K562 (cell line): ENCODE data around the gene SLC10A3. TPM values are rescaled to one million over a fixed set of nuclear protein-coding genes. Genes with fewer than 3 reads are reported as not detected.

Source experiments
- ATAC-seq: fragments of 200-7000 bp; cut with Tn5 transposase; 3 replicates; pipeline ENCODE4 v1.9.1; 2020; ENCODE audit warnings: moderate library complexity
- BruUV-seq: library from RNA; stranded (reverse); fragments of 400-500 nt; replicated peaks from 2 replicates; lab custom pipeline; 2021; lab: Mats Ljungman, UMichigan
- CTCF ChIA-PET: fragments of 300-600 bp; formaldehyde crosslinking; extraction: SDS; loops from one replicate; lab custom pipeline; 2021; ENCODE audit warnings: low intra/inter-chr PET ratio; lab: Yijun Ruan, JAX
- POLR2A ChIA-PET: fragments of 300-600, 350-650 bp; sonication (Branson Sonifier 250); formaldehyde crosslinking; extraction: SDS; loops from one replicate; lab custom pipeline; 2021; ENCODE audit warnings: antibody characterized with exemption, inconsistent platforms; lab: Yijun Ruan, JAX
- DNase-seq, 4 experiments: peaks; one replicate each; pipeline versions ENCODE4 v3.0.0 to v3.0.0-alpha.2; 2011 to 2018; ENCODE audit warnings: low spot score in 3 of 4, mixed read lengths in 3 of 4; ENCODE audit errors: extremely low read depth in 1 of 4
- FAIRE-seq: peaks from 2 replicates; lab custom pipeline; 2011; peaks lifted over from hg19 to GRCh38; lab: Jason Lieb, UNC
- H2AFZ ChIP-seq: 2 replicates; pipeline ENCODE4 v1.6.0; 2011; ENCODE audit warnings: low read depth, low read length, control low read depth, inconsistent platforms
- H3K27ac ChIP-seq: fragments of 200-600 bp; 3 replicates; pipeline ENCODE4 v1.8.0; 2011; ENCODE audit warnings: low read depth, mild to moderate bottlenecking, control low read depth, inconsistent platforms, low read length, moderate library complexity, mixed read lengths; ENCODE audit errors: extremely low read depth
- H3K27me3 ChIP-seq, 2 experiments: fragments of 300-600 bp in 1 of 2; 2 replicates in 1 of 2; 3 replicates in 1 of 2; pipeline versions ENCODE4 v1.6.0 to v1.8.0; 2011; ENCODE audit warnings: inconsistent platforms in 2 of 2, low read length in 2 of 2, mild to moderate bottlenecking in 1 of 2, mixed read lengths in 1 of 2, moderate library complexity in 1 of 2; ENCODE audit not compliant: control insufficient read depth in 2 of 2, insufficient read depth in 2 of 2
- H3K36me3 ChIP-seq: fragments of 300-600 bp; 3 replicates; pipeline ENCODE4 v1.8.0; 2011; ENCODE audit warnings: mild to moderate bottlenecking, low read length, inconsistent platforms; ENCODE audit not compliant: control insufficient read depth, insufficient read depth
- H3K4me1 ChIP-seq, 2 experiments: fragments of 200-600 bp in 1 of 2; replicated peaks in 1 of 2; 2 replicates in 1 of 2; 3 replicates in 1 of 2; pipeline versions ENCODE4 v1.5.1 to v1.8.0; 2011; ENCODE audit warnings: inconsistent platforms in 2 of 2, low read length in 2 of 2, mild to moderate bottlenecking in 1 of 2, mixed read lengths in 1 of 2, moderate library complexity in 1 of 2; ENCODE audit not compliant: control insufficient read depth in 2 of 2, insufficient read depth in 2 of 2
- H3K4me2 ChIP-seq: 2 replicates; pipeline ENCODE4 v1.6.1; 2011; ENCODE audit warnings: low read length, control low read depth, inconsistent platforms, mixed read lengths; ENCODE audit not compliant: insufficient read depth
- H3K4me3 ChIP-seq: fragments of 200-600 bp; sonication (generic), shearing (Covaris generic); 2 replicates; pipeline ENCODE4 v1.5.1; 2016; ENCODE audit warnings: control low read depth, inconsistent platforms
- H3K79me2 ChIP-seq: fragments of 200-600 bp; 3 replicates; pipeline ENCODE4 v1.8.0; 2011; ENCODE audit warnings: low read length, inconsistent platforms; ENCODE audit not compliant: control insufficient read depth, insufficient read depth
- H3K9ac ChIP-seq, 2 experiments: 2 replicates each; pipeline versions ENCODE4 v1.6.0 to v1.6.1; 2011; ENCODE audit warnings: low read depth in 2 of 2, low read length in 2 of 2, control low read depth in 1 of 2, inconsistent platforms in 1 of 2, mild to moderate bottlenecking in 1 of 2, mixed read lengths in 1 of 2; ENCODE audit not compliant: insufficient read depth in 1 of 2
- H3K9me1 ChIP-seq: one replicate; pipeline ENCODE4 v1.6.0; 2011; ENCODE audit warnings: inconsistent platforms, mild to moderate bottlenecking, low read length, moderate library complexity; ENCODE audit not compliant: control insufficient read depth, insufficient read depth
- H3K9me3 ChIP-seq: replicated peaks from 2 replicates; pipeline ENCODE4 v1.5.1; 2011; ENCODE audit warnings: low read depth, low read length, inconsistent platforms; ENCODE audit not compliant: control insufficient read depth, insufficient read depth
- H4K20me1 ChIP-seq: replicated peaks from 2 replicates; pipeline ENCODE4 v1.6.1; 2011; ENCODE audit warnings: low read length, inconsistent platforms, mixed read lengths; ENCODE audit not compliant: control insufficient read depth, insufficient read depth
- ELK1 ChIP-seq: sonication (generic); formaldehyde crosslinking; IDR thresholded peaks from 2 replicates; pipeline ENCODE4 v1.8.1; 2022; ENCODE audit warnings: missing genetic modification reagents
- GTF2B ChIP-seq: IDR thresholded peaks from 2 replicates; pipeline ENCODE4 v1.6.1; 2011; ENCODE audit not compliant: insufficient read length; ENCODE audit errors: extremely low read depth
- KAT8 ChIP-seq: fragments of 450-650 bp; IDR thresholded peaks from 2 replicates; pipeline ENCODE4 v1.6.1; 2016; ENCODE audit warnings: low read depth, mild to moderate bottlenecking
- LEF1 ChIP-seq: fragments of 450-650 bp; IDR thresholded peaks from 2 replicates; pipeline ENCODE4 v1.6.1; 2016; ENCODE audit warnings: mild to moderate bottlenecking
- MBD2 ChIP-seq: sonication (generic); IDR thresholded peaks from 2 replicates; pipeline ENCODE4 v1.6.1; 2016; ENCODE audit warnings: low read depth, borderline replicate concordance
- MLX ChIP-seq, 2 experiments: fragments of 450-650 bp in 1 of 2; sonication (generic) in 1 of 2; formaldehyde crosslinking; conservative IDR thresholded peaks; 2 replicates each; pipeline versions ENCODE4 v1.4.0 to v1.8.1; 2020 to 2022; ENCODE audit warnings: mild to moderate bottlenecking in 1 of 2, missing genetic modification reagents in 1 of 2
- NR2C2 ChIP-seq, 2 experiments: fragments of 200-800 bp in 1 of 2; sonication (Bioruptor generic) in 1 of 2; sonication (generic) in 1 of 2; formaldehyde crosslinking in 1 of 2; IDR thresholded peaks; 2 replicates each; pipeline versions ENCODE4 v1.6.1 to v1.8.0; 2016 to 2022; ENCODE audit warnings: mild to moderate bottlenecking in 1 of 2, missing compliant biosample characterization in 1 of 2, missing genetic modification characterization in 1 of 2, missing genetic modification reagents in 1 of 2
- PHF20 ChIP-seq: fragments of 450-650 bp; IDR thresholded peaks from 2 replicates; pipeline ENCODE4 v1.6.1; 2018; ENCODE audit not compliant: partially characterized antibody
- PPARD ChIP-seq: fragments of 250-450 bp; sonication (Bioruptor Pico); IDR thresholded peaks from 2 replicates; pipeline ENCODE4 v1.8.0; 2022; ENCODE audit warnings: inconsistent platforms, mild to moderate bottlenecking, moderate library complexity
- SRF ChIP-seq, 2 experiments: fragments of 250-450, 450-650 bp in 1 of 2; sonication (Bioruptor Pico) in 1 of 2; sonication (generic) in 1 of 2; formaldehyde crosslinking; IDR thresholded peaks; 2 replicates each; pipeline versions ENCODE4 v1.5.0 to v1.5.1; 2020 to 2022; ENCODE audit warnings: mild to moderate bottlenecking in 1 of 2, missing genetic modification reagents in 1 of 2
- TEAD1 ChIP-seq, 2 experiments: fragments of 450-650 bp in 1 of 2; sonication (generic) in 1 of 2; formaldehyde crosslinking; IDR thresholded peaks; 2 replicates each; pipeline versions ENCODE4 v1.4.0 to v1.8.0; 2020 to 2022; ENCODE audit warnings: mild to moderate bottlenecking in 2 of 2, missing genetic modification reagents in 1 of 2
- ZNF592 ChIP-seq: fragments of 450-650 bp; IDR thresholded peaks from 2 replicates; pipeline ENCODE4 v1.6.1; 2017; ENCODE audit warnings: antibody characterized with exemption, mild to moderate bottlenecking
- ZNF668 ChIP-seq: fragments of 250-450 bp; sonication (Bioruptor Pico); IDR thresholded peaks from 2 replicates; pipeline ENCODE4 v1.8.0; 2022; ENCODE audit warnings: mild to moderate bottlenecking, inconsistent platforms
- WGBS: fragments of 100-300 bp; shearing (Covaris generic); methylation state at CpG from one replicate; pipeline ENCODE4 v1.1.6; 2016; ENCODE audit warnings: low coverage, mixed read lengths; ENCODE audit not compliant: insufficient coverage; ENCODE audit errors: missing lambda C conversion rate; 5-methylcytosine and 5-hydroxymethylcytosine counted together
- in situ Hi-C: fragments of 300-500 bp; cut with MboI; formaldehyde crosslinking; loops from 4 replicates; pipeline ENCODE4 v1.15.0; 2018; ENCODE audit warnings: inconsistent platforms, mixed read lengths
- intact Hi-C: fragments of 100-400 bp; cut with micrococcal nuclease; formaldehyde crosslinking; loops from 2 replicates; pipeline ENCODE4 v1.14.2; 2022
- polyA plus RNA-seq, 8 experiments: library from polyadenylated mRNA; depleted of rRNA in 4 of 8; stranded (reverse) in 5 of 8; unstranded in 3 of 8; fragments of >200 nt; fragmentation: Nextera tagmentation in 2 of 8; fragmentation: Illumina TruSeq in 1 of 8; extraction: Ambion mirVana in 2 of 8; extraction: Trizol in 1 of 8; gene quantifications; 2 replicates each; pipeline versions ENCODE4 v1.2.1 to v1.2.3, GENCODE V29; 2011 to 2014; ENCODE audit warnings: inconsistent platforms in 1 of 8, missing spikeins in 1 of 8
- total RNA-seq, 7 experiments: library from RNA; depleted of rRNA in 6 of 7; stranded (reverse); fragments of >200 nt in 6 of 7; fragmentation: Illumina TruSeq in 2 of 7; extraction: Trizol in 2 of 7; gene quantifications; 2 replicates each; pipeline versions ENCODE4 v1.2.1 to v1.2.3, GENCODE V29; 2011 to 2021; ENCODE audit warnings: low replicate concordance in 1 of 7

The SLC10A3 gene
- total and polyA plus RNA-seq, 9 of the 15 experiments (the other 6 are each of a cell fraction or from before 2014, with no cell fraction given) = 5.2 to 30.6 (median 16.7) TPM

- no peaks in the 10 kb centered on the region for H3K27me3 ChIP-seq
- H3K9me3 ChIP-seq = no peaks in the 10 kb centered on the region
- peak within 1 kb of the TSS; percentile 99 for H3K4me2 ChIP-seq
- WGBS = 0% methylated on average over 11 of the region's 59 CpGs
- CTCF ChIA-PET = interaction anchor here (0.6 kb wide), 1 partner anchor 427 kb away, joined by 4 read pairs; no protein-coding TSS in a partner anchor
- peaks cover 15% of the 10 kb centered on the region; the same call in 2 of the 3 replicates for H3K36me3 ChIP-seq
- H3K4me3 ChIP-seq = peak within 1 kb of the TSS; percentile 89
- H2AFZ ChIP-seq = peak within 1 kb of the TSS; percentile 98
- no peaks in the 10 kb centered on the region for H3K9me1 ChIP-seq
- H4K20me1 ChIP-seq = no peaks in the 10 kb centered on the region; the same call in 1 of the 2 replicates
- in situ Hi-C loops = no loop called here
- FAIRE-seq (peak; percentile 90), DNase-seq (peak; percentile 90 to 93 (median 90)), ATAC-seq (peak; percentile 95)
- H3K79me2 ChIP-seq = peaks cover 25% of the 10 kb centered on the region
- POLR2A ChIA-PET = interaction anchor here (0.6 to 1.7 kb wide), 9 partner anchors 10 to 148 kb away, joined by 3 to 8 read pairs (median 3); partner anchors contain the start of gene SLC10A3
- no TSS peak for BruUV-seq
- intact Hi-C loops = loop anchor here (5.0 kb wide), 1 partner anchor 34 kb away; no protein-coding TSS in a partner anchor
- H3K9ac ChIP-seq = peak within 1 kb of the TSS; percentile 89 to 98
- peak within 1 kb of the TSS; percentile 94 for H3K27ac ChIP-seq
- H3K4me1 ChIP-seq = peaks cover 18 to 40% of the 10 kb centered on the region in 2 experiments; a peak in 4 of 5 replicates
- TF ChIP-seq ZNF592 (0 out of 2 replicates have a peak, but pooled peaks have one; percentile 26), PHF20 (no peak), ZNF668 (CRISPR knock-in tag) (no peak), KAT8 (no peak), SRF (CRISPR knock-in tag; IDR thresholded peaks at IDR 0.05) (peak in 1 of 2 experiments; percentile 85; a peak in 1 of 4 replicates), GTF2B (no peak), PPARD (CRISPR knock-in tag) (no peak), NR2C2 (CRISPR knock-in tag; IDR thresholded peaks at IDR 0.05) (peak; percentile 16; the same call in 1 of the 2 replicates), NR2C2 (tag; IDR thresholded peaks at IDR 0.05) (no peak; the same call in 1 of the 2 replicates), MBD2 (peak; percentile 28; the same call in 1 of the 2 replicates), MLX (CRISPR knock-in tag; conservative IDR thresholded peaks at IDR 0.05) (no peak), TEAD1 (CRISPR knock-in tag; IDR thresholded peaks at IDR 0.05) (0 out of 4 replicates have a peak, but pooled peaks of 1 of the 2 experiments have one; percentile 53), LEF1 (no peak), ELK1 (CRISPR knock-in tag) (no peak)
These were observed 25.7 kb upstream of the SLC10A3 start, which contains the start of gene FAM3A for GRCh38 chrX:154515966-154516655. Gene FAM3A, minus strand, starts transcription at chrX:154516232. Its CDS starts 460 bp downstream, at chrX:154515772.
